H1 (cell line): ENCODE results near the gene YPEL4. TPM values are rescaled to one million over a fixed set of nuclear protein-coding genes. Genes with fewer than 3 reads are reported as not detected.

Experiments
- CREB1 ChIP-seq: IDR thresholded peaks from 2 replicates; pipeline ENCODE4 v1.6.1; 2012; ENCODE audit warnings: inconsistent platforms
- CTBP2 ChIP-seq: IDR thresholded peaks from 2 replicates; pipeline ENCODE4 v1.7.0; 2011; ENCODE audit warnings: borderline replicate concordance, mild to moderate bottlenecking, moderate library complexity, mixed read lengths, low read length; ENCODE audit not compliant: insufficient read depth, insufficient read length
- CTCF ChIP-seq, 3 experiments: IDR thresholded peaks; 1 replicate in 2 of 3; 2 replicates in 1 of 3; pipeline versions ENCODE4 v1.5.1 to v1.6.1; 2011; ENCODE audit warnings: low read length in 3 of 3, mild to moderate bottlenecking in 3 of 3, inconsistent platforms in 2 of 3, low read depth in 1 of 3, moderate library complexity in 1 of 3; ENCODE audit not compliant: insufficient read depth in 1 of 3; ENCODE audit errors: control extremely low read depth in 1 of 3
- USF2 ChIP-seq: IDR thresholded peaks from 2 replicates; pipeline ENCODE4 v1.6.1; 2011; ENCODE audit warnings: low read length, improper control_type of control experiment
- polyA plus RNA-seq, 7 experiments: library from polyadenylated mRNA; depleted of rRNA in 3 of 7; stranded (reverse) in 5 of 7; unstranded in 2 of 7; fragments of >200 nt in 5 of 7; fragments of 200-250 nt in 2 of 7; gene quantifications; 1 replicate in 5 of 7; 2 replicates in 1 of 7; 4 replicates in 1 of 7; pipeline versions ENCODE4 v1.2.1 to v1.2.3, GENCODE V29; 2011 to 2013; ENCODE audit warnings: missing spikeins in 2 of 7, mixed read lengths in 2 of 7
- total RNA-seq: library from RNA; stranded (reverse); fragmentation: NEBNext Ultra II Directional; extraction: Animal tissue kit (Norgen Biotek cat#: 25700); gene quantifications from 2 replicates; pipeline ENCODE4 v1.2.1, GENCODE V29; 2021

Gene YPEL4
- total and polyA plus RNA-seq, 2 of the 8 experiments (the other 6 are each of a cell fraction or from before 2014, with no cell fraction given): 0.13 to 0.38 TPM

GRCh38 chr11:57644748-57645688 is 4.7 kb downstream of the YPEL4 start (continued):
- TF ChIP-seq USF2 (no peak), CREB1 (0 out of 2 replicates have a peak, but pooled peaks have one; percentile 18), CTBP2 (no peak), CTCF (IDR thresholded peaks at IDR 0.05; ENCODE audit: control extremely low read depth in 1 of 3, insufficient read depth in 1 of 3, low read depth in 1 of 3, low read length in 3 of 3) (peak; percentile 79 to 89 (median 85))
